ENCODE data around the gene DAP.
"Not testable (repeated sequence)": the region's sequence is repeated elsewhere in the genome, so short reads cannot be mapped to it uniquely, and the experiment has no call there.

DNA sequence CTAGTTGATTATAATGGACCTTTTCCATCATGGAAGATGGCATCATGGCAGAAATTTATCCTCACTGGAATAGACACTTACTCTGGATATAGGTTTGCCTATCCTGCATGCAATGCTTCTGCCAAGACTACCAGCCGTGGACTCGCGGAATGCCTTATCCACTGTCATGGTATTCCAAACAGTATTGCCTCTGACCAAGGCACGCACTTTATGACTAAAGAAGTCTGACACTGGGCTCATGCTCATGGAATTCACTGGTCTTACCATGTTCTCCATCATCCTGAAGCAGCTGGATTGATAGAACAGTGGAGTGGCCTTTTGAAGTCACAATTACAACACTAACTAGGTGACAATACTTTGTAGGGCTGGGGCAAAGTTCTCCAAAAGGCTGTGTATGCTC is 40.3 kb downstream of the DAP start:
- not testable (repeated sequence) for TF ChIP-seq YY1 (IDR thresholded peaks at IDR 0.05; ENCODE audit: insufficient read depth, insufficient read length); SUZ12 (IDR thresholded peaks at IDR 0.05; ENCODE audit: extremely low read depth, insufficient read depth, insufficient read length); ZNF274 (IDR thresholded peaks at IDR 0.05; ENCODE audit: low read depth, low read length)

All from NT2/D1 (cell line).